NT2/D1 (cell line): ENCODE results near the gene ADAM22.

Experiments
- SUZ12 ChIP-seq: IDR thresholded peaks from 2 replicates; pipeline ENCODE4 v1.6.1; 2011; ENCODE audit not compliant: insufficient read length, insufficient read depth; ENCODE audit errors: extremely low read depth
- YY1 ChIP-seq: IDR thresholded peaks from 2 replicates; pipeline ENCODE4 v1.6.1; 2011; ENCODE audit not compliant: insufficient read length, insufficient read depth
- ZNF274 ChIP-seq: IDR thresholded peaks from 2 replicates; pipeline ENCODE4 v1.6.1; 2011; ENCODE audit warnings: mild to moderate bottlenecking, low read depth, low read length

- TF ChIP-seq SUZ12, result no peak
- no peak for TF ChIP-seq ZNF274
- no peak for TF ChIP-seq YY1
Observed at GRCh38 chr7:88014581-88014980, 80.5 kb downstream of the ADAM22 start.
